Measurements from ENCODE around the gene SLC4A1. TPM values are rescaled to one million over a fixed set of nuclear protein-coding genes. Genes with fewer than 3 reads are reported as not detected.

Gene SLC4A1
- total RNA-seq, 1 experiment from 2014 or later: 0.22 TPM

DNA sequence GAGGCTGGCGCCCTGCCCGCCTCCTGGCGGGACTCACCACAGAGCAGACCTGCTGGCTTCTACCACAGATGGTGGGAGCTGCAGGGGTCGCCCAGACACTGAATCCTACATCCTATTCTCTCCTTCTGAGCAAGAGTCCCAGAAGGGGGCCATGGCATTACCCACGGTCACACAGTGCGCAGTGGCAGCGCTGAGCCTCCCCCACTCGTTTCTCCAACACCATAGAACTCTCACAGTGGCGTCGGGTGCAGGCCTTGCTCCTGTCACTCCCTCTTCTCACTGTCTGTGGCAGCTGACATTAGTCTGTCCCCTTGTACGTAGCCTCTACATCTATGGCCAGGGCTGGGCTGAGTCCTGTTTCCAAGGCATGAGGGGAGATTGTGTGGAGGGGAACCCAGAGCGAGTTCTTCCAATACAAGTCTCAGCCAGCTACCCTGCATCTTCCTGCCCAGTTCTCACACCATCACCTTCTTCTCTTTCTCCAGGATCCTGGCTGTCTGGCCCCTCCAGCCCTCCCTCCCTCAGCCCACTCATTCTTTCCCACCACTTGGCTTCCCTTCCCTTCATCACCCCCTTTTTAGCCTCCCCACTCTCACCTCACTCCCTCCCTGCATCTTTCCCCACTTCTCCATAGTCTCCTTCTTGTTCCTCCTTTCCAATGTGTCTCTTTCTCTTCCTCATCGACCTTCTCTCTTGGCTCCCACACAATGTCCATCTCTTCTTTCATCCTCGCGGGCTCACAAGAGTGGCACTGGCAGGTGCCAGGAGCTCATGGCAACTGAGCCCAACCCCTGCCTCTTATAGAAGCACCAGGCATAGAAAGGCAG lies 54.3 kb downstream of the SLC4A1 start:
- POLR2A ChIA-PET: no interaction called here
- RAD21 ChIA-PET (ENCODE audit: low non-redundant PET in 1 of 2, low total read pairs in 2 of 2, uncharacterized antibody in 2 of 2, unreplicated experiment in 2 of 2): no interaction called here
- peak overlapping the region; percentile 8; the same call in 1 of the 2 replicates for H3K27ac ChIP-seq (ENCODE audit: low read depth, low read length)

DNA sequence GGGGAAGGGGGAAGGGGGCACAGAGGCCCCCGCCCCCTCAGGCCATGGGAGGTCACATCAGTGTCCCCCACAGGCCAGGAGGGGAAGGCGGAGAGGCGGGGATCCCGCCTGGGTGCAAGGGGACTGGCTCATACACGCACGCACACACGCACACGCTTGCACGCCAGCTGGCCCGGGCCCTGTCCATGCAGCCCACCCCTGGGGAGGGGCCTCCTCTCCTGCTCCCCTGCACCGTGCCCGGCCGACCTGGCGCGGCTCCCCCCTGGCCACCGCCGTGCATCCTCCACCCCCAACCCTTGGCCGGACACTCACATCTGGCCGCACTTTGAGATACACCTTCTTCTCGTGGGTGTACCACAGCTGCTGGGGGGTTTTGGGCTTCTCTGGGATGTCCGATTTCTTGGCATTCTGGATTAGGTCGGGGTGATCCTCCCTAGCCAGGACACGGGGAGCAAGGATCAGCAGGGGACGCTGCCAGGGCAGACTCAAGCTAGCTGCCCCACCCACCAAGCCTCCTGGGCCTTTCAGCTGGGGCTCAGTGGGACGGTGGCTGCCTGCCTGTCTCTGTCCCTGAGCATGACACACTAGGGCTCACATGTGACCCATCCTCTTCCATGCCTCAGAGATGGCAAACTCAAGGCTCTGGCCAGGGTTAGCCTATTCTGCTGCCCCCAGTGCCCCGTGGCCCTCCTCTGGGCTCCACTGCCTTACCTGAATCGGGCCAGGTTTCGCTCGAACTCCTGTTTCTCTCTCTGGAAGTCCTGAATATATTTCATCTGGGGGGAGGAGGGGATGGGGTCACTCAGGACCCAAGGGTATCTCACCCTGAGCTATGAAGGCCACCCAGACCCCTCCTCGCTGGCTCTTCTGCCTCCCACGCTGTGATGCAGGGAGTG lies 55.2 kb downstream of the SLC4A1 start:
- H3K27me3 ChIP-seq (ENCODE audit: insufficient read depth, low read length): no peaks in the 10 kb centered on the region
- no peak overlapping the region for H2AFZ ChIP-seq (ENCODE audit: low read depth, low read length, poor library complexity, severe bottlenecking)
- DNase-seq (ENCODE audit: low read depth, low spot score): no peak
- H3K9me2 ChIP-seq (ENCODE audit: insufficient read depth): no peaks in the 10 kb centered on the region
- no TSS peak for BruUV-seq (replicated peaks)
- peaks cover 26 to 47% of the 10 kb centered on the region in 2 experiments for H3K4me1 ChIP-seq (ENCODE audit: control insufficient read depth in 1 of 2, insufficient read depth in 2 of 2, low read length in 2 of 2)
- no peak overlapping the region for H3K4me3 ChIP-seq (replicated peaks in 1 of 2; ENCODE audit: low read depth in 1 of 2, low read length in 2 of 2)
- H3K27ac ChIP-seq (ENCODE audit: low read depth, low read length): peak overlapping the region; percentile 7; the same call in 1 of the 2 replicates
- ChIA-PET CTCF (no interaction called here), RAD21 (ENCODE audit: low non-redundant PET in 1 of 2, low total read pairs in 2 of 2, uncharacterized antibody in 2 of 2, unreplicated experiment in 2 of 2) (no interaction called here), POLR2A (no interaction called here)
- TF ChIP-seq SIN3A (IDR thresholded peaks at IDR 0.05; ENCODE audit: low read depth) (no peak), POLR2A (IDR thresholded peaks at IDR 0.05; ENCODE audit: borderline replicate concordance, extremely low read depth, insufficient read depth, insufficient read length) (no peak), SP1 (IDR thresholded peaks at IDR 0.05; ENCODE audit: low read depth) (no peak), POLR2AphosphoS5 (IDR thresholded peaks at IDR 0.05; ENCODE audit: low read depth, low read length) (0 out of 2 replicates have a peak, but pooled peaks have one; percentile 6)
- no peak for ATAC-seq
- no peaks in the 10 kb centered on the region for H4K20me1 ChIP-seq (ENCODE audit: insufficient read depth)
- intact Hi-C loops (cut with micrococcal nuclease): loop anchor here (10.0 kb wide), 1 partner anchor 312 kb away; no protein-coding TSS in a partner anchor
- peaks cover 23 to 56% of the 10 kb centered on the region in 2 experiments; a peak in 3 of 4 replicates for H3K36me3 ChIP-seq (ENCODE audit: control insufficient read depth in 1 of 2, insufficient read depth in 2 of 2, low read length in 2 of 2)
- H3K79me2 ChIP-seq (ENCODE audit: insufficient read depth, low read length): peaks cover 36% of the 10 kb centered on the region
- no peak overlapping the region for H3K9ac ChIP-seq (ENCODE audit: low read length)
- no peak overlapping the region for H3K4me2 ChIP-seq (ENCODE audit: low read length)
- H3K9me3 ChIP-seq (ENCODE audit: control insufficient read depth in 1 of 2, insufficient read depth in 1 of 2, low read depth in 1 of 2, low read length in 2 of 2): no peaks in the 10 kb centered on the region

More for the DNA sequence above, 54.3 kb downstream of the SLC4A1 start:
- H3K79me2 ChIP-seq (ENCODE audit: insufficient read depth, low read length): peaks cover 41% of the 10 kb centered on the region
- no TSS peak for BruUV-seq (replicated peaks)
- peaks cover 23 to 53% of the 10 kb centered on the region in 2 experiments; a peak in 3 of 4 replicates for H3K36me3 ChIP-seq (ENCODE audit: control insufficient read depth in 1 of 2, insufficient read depth in 2 of 2, low read length in 2 of 2)
- TF ChIP-seq POLR2AphosphoS5 (IDR thresholded peaks at IDR 0.05; ENCODE audit: low read depth, low read length): peak; percentile 12; the same call in 1 of the 2 replicates
- TF ChIP-seq, protein P1, sequence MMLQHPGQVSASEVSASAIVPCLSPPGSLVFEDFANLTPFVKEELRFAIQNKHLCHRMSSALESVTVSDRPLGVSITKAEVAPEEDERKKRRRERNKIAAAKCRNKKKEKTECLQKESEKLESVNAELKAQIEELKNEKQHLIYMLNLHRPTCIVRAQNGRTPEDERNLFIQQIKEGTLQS (IDR thresholded peaks at IDR 0.05): no peak
- no peaks in the 10 kb centered on the region for H3K27me3 ChIP-seq (ENCODE audit: insufficient read depth, low read length)
- ATAC-seq (no peak), DNase-seq (ENCODE audit: low read depth, low spot score) (no peak)
- peaks cover 21 to 40% of the 10 kb centered on the region in 2 experiments for H3K4me1 ChIP-seq (ENCODE audit: control insufficient read depth in 1 of 2, insufficient read depth in 2 of 2, low read length in 2 of 2)
- no peaks in the 10 kb centered on the region for H3K9me2 ChIP-seq (ENCODE audit: insufficient read depth)
- intact Hi-C loops (cut with micrococcal nuclease): loop anchor here (10.0 kb wide), 1 partner anchor 311 kb away; no protein-coding TSS in a partner anchor
- no peak overlapping the region for H3K4me3 ChIP-seq (replicated peaks in 1 of 2; ENCODE audit: low read depth in 1 of 2, low read length in 2 of 2)
- H4K20me1 ChIP-seq (ENCODE audit: insufficient read depth): no peaks in the 10 kb centered on the region
- no peaks in the 10 kb centered on the region for H3K9me3 ChIP-seq (ENCODE audit: control insufficient read depth in 1 of 2, insufficient read depth in 1 of 2, low read depth in 1 of 2, low read length in 2 of 2)
- no peak overlapping the region for H3K9ac ChIP-seq (ENCODE audit: low read length)
- H2AFZ ChIP-seq (ENCODE audit: low read depth, low read length, poor library complexity, severe bottlenecking): no peak overlapping the region
- no peak overlapping the region for H3K4me2 ChIP-seq (ENCODE audit: low read length)
- CTCF ChIA-PET: no interaction called here
